ENCODE measurements around the gene GMDS.

GMDS gene

DNA sequence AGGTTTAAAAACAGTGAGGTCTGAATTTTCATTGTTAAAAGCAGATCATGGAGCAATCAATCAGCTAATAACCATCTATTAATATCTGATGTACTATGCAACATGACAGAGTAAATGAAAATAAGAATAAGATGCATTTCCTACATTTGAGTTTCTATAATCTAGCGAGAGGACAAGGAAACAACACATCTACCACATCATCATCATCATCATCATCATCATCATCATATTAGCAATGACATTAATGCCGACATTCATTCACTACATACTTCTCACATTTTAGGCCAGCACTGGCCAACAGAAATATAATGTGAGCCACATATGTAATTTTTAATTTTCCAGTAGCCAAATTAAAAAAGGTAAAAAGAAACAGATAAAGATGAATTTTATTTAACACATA, 110.0 kb downstream of the GMDS start:
- ATAC-seq: no peak
- TF ChIP-seq CSDC2 (CRISPR knock-in tag; IDR thresholded peaks at IDR 0.05) (no peak), BACH2 (CRISPR knock-in tag; IDR thresholded peaks at IDR 0.05; ENCODE audit: borderline replicate concordance) (no peak), OSR1 (CRISPR knock-in tag; IDR thresholded peaks at IDR 0.05) (no peak), ZC3H10 (CRISPR knock-in tag; IDR thresholded peaks at IDR 0.05) (no peak), GLIS3 (CRISPR knock-in tag; IDR thresholded peaks at IDR 0.05) (no peak), RARB (CRISPR knock-in tag; IDR thresholded peaks at IDR 0.05) (no peak), ARNTL (CRISPR knock-in tag; IDR thresholded peaks at IDR 0.05; ENCODE audit: borderline replicate concordance, low read depth) (no peak), ZNF565 (CRISPR knock-in tag; conservative IDR thresholded peaks at IDR 0.05; ENCODE audit: low read depth) (no peak), ESRRG (CRISPR knock-in tag; IDR thresholded peaks at IDR 0.05) (no peak), ZNF70 (CRISPR knock-in tag; IDR thresholded peaks at IDR 0.05) (no peak), SNAI2 (CRISPR knock-in tag; IDR thresholded peaks at IDR 0.05) (no peak), ZNF8 (CRISPR knock-in tag; IDR thresholded peaks at IDR 0.05) (no peak), PPARA (CRISPR knock-in tag; IDR thresholded peaks at IDR 0.05; ENCODE audit: borderline replicate concordance) (no peak), TCF4 (CRISPR knock-in tag; IDR thresholded peaks at IDR 0.05; ENCODE audit: borderline replicate concordance) (no peak), ZFP3 (CRISPR knock-in tag; IDR thresholded peaks at IDR 0.05) (no peak)
- TF ChIP-seq, protein P1, sequence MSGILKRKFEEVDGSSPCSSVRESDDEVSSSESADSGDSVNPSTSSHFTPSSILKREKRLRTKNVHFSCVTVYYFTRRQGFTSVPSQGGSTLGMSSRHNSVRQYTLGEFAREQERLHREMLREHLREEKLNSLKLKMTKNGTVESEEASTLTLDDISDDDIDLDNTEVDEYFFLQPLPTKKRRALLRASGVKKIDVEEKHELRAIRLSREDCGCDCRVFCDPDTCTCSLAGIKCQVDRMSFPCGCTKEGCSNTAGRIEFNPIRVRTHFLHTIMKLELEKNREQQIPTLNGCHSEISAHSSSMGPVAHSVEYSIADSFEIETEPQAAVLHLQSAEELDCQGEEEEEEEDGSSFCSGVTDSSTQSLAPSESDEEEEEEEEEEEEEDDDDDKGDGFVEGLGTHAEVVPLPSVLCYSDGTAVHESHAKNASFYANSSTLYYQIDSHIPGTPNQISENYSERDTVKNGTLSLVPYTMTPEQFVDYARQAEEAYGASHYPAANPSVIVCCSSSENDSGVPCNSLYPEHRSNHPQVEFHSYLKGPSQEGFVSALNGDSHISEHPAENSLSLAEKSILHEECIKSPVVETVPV (CRISPR knock-in tag; IDR thresholded peaks at IDR 0.05): no peak
- TF ChIP-seq, protein P2, sequence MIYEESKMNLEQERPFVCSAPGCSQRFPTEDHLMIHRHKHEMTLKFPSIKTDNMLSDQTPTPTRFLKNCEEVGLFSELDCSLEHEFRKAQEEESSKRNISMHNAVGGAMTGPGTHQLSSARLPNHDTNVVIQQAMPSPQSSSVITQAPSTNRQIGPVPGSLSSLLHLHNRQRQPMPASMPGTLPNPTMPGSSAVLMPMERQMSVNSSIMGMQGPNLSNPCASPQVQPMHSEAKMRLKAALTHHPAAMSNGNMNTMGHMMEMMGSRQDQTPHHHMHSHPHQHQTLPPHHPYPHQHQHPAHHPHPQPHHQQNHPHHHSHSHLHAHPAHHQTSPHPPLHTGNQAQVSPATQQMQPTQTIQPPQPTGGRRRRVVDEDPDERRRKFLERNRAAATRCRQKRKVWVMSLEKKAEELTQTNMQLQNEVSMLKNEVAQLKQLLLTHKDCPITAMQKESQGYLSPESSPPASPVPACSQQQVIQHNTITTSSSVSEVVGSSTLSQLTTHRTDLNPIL (CRISPR knock-in tag; IDR thresholded peaks at IDR 0.05; ENCODE audit: low read depth): no peak
- TF ChIP-seq, protein P3, sequence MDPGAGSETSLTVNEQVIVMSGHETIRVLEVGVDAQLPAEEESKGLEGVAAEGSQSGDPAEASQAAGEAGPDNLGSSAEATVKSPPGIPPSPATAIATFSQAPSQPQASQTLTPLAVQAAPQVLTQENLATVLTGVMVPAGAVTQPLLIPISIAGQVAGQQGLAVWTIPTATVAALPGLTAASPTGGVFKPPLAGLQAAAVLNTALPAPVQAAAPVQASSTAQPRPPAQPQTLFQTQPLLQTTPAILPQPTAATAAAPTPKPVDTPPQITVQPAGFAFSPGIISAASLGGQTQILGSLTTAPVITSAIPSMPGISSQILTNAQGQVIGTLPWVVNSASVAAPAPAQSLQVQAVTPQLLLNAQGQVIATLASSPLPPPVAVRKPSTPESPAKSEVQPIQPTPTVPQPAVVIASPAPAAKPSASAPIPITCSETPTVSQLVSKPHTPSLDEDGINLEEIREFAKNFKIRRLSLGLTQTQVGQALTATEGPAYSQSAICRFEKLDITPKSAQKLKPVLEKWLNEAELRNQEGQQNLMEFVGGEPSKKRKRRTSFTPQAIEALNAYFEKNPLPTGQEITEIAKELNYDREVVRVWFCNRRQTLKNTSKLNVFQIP (CRISPR knock-in tag; IDR thresholded peaks at IDR 0.05; ENCODE audit: borderline replicate concordance, low read depth): no peak

DNA sequence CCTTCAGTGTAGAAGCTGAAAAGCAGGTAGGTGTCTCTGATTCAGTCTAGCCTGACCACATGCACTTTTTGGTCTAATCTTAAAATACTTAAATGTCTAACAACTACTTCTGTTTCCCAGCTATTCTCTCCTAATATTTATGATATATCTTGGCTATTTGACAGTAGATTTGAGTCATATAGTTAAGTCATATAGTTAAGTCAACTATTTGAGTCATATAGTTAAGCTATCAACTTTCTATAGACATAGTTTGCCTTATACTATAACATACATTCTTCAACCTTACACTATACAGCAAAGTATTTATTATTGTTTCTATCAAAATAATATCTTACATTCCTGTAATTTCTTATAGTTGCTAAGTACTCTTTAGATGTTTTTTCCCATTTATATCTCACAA, 110.9 kb downstream of the GMDS start:
- no peak for ATAC-seq
- TF ChIP-seq SNAI2 (CRISPR knock-in tag; IDR thresholded peaks at IDR 0.05): no peak
- no peak for TF ChIP-seq BACH2 (CRISPR knock-in tag; IDR thresholded peaks at IDR 0.05; ENCODE audit: borderline replicate concordance)
- no peak for TF ChIP-seq PPARA (CRISPR knock-in tag; IDR thresholded peaks at IDR 0.05; ENCODE audit: borderline replicate concordance)
- TF ChIP-seq ZNF565 (CRISPR knock-in tag; conservative IDR thresholded peaks at IDR 0.05; ENCODE audit: low read depth): no peak
- TF ChIP-seq, protein P3 (CRISPR knock-in tag; IDR thresholded peaks at IDR 0.05; ENCODE audit: borderline replicate concordance, low read depth): no peak
- TF ChIP-seq RARB (CRISPR knock-in tag; IDR thresholded peaks at IDR 0.05): no peak
- TF ChIP-seq CSDC2 (CRISPR knock-in tag; IDR thresholded peaks at IDR 0.05): no peak
- TF ChIP-seq GLIS3 (CRISPR knock-in tag; IDR thresholded peaks at IDR 0.05): no peak
- no peak for TF ChIP-seq ZFP3 (CRISPR knock-in tag; IDR thresholded peaks at IDR 0.05)
- no peak for TF ChIP-seq ESRRG (CRISPR knock-in tag; IDR thresholded peaks at IDR 0.05)

DNA sequence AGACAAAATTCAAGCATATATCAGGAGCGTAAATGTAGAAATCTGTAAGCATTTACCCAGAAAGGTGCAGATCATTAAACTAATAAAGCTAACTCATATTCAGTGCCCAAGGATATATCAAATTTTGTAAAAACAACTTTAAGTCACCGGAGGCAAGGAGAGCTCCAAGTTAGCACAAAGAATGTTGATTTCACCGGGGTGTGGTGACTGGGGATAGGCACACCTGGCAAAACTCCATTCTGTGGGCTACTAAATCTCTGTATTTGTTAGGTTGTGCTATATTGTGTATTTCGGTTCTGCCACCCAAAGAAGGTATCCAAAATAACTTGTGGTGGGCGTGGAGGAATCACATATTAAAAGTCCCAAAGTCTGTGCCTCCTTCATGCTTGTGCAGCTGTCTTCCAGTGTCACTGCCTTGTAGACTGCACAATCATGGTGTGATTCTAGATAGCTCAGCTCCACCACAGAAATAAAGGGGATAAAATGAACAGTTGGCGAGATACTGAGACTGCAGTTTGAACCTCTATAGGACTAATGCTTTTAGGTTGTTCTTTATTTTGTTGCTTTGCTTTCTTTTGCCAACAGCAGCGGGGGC, 111.6 kb downstream of the GMDS start:
- ATAC-seq: no peak
- TF ChIP-seq ESRRG (CRISPR knock-in tag; IDR thresholded peaks at IDR 0.05): no peak
- no peak for TF ChIP-seq CSDC2 (CRISPR knock-in tag; IDR thresholded peaks at IDR 0.05)
- no peak for TF ChIP-seq OSR1 (CRISPR knock-in tag; IDR thresholded peaks at IDR 0.05)
- no peak for TF ChIP-seq ZNF8 (CRISPR knock-in tag; IDR thresholded peaks at IDR 0.05)
- TF ChIP-seq ZFP30 (CRISPR knock-in tag; IDR thresholded peaks at IDR 0.05): no peak
- TF ChIP-seq ISL1 (CRISPR knock-in tag; IDR thresholded peaks at IDR 0.05): no peak
- TF ChIP-seq, protein P1 (CRISPR knock-in tag; IDR thresholded peaks at IDR 0.05): no peak
- TF ChIP-seq, protein P4, sequence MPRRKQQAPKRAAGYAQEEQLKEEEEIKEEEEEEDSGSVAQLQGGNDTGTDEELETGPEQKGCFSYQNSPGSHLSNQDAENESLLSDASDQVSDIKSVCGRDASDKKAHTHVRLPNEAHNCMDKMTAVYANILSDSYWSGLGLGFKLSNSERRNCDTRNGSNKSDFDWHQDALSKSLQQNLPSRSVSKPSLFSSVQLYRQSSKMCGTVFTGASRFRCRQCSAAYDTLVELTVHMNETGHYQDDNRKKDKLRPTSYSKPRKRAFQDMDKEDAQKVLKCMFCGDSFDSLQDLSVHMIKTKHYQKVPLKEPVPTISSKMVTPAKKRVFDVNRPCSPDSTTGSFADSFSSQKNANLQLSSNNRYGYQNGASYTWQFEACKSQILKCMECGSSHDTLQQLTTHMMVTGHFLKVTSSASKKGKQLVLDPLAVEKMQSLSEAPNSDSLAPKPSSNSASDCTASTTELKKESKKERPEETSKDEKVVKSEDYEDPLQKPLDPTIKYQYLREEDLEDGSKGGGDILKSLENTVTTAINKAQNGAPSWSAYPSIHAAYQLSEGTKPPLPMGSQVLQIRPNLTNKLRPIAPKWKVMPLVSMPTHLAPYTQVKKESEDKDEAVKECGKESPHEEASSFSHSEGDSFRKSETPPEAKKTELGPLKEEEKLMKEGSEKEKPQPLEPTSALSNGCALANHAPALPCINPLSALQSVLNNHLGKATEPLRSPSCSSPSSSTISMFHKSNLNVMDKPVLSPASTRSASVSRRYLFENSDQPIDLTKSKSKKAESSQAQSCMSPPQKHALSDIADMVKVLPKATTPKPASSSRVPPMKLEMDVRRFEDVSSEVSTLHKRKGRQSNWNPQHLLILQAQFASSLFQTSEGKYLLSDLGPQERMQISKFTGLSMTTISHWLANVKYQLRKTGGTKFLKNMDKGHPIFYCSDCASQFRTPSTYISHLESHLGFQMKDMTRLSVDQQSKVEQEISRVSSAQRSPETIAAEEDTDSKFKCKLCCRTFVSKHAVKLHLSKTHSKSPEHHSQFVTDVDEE (CRISPR knock-in tag; IDR thresholded peaks at IDR 0.05): no peak
- TF ChIP-seq ZNF565 (CRISPR knock-in tag; conservative IDR thresholded peaks at IDR 0.05; ENCODE audit: low read depth): no peak
- TF ChIP-seq SNAI2 (CRISPR knock-in tag; IDR thresholded peaks at IDR 0.05): no peak
- no peak for TF ChIP-seq ZFP3 (CRISPR knock-in tag; IDR thresholded peaks at IDR 0.05)
- no peak for TF ChIP-seq TOX (CRISPR knock-in tag; IDR thresholded peaks at IDR 0.05; ENCODE audit: borderline replicate concordance)
- TF ChIP-seq, protein P3 (CRISPR knock-in tag; IDR thresholded peaks at IDR 0.05; ENCODE audit: borderline replicate concordance, low read depth): no peak
- no peak for TF ChIP-seq ZNF70 (CRISPR knock-in tag; IDR thresholded peaks at IDR 0.05)
- no peak for TF ChIP-seq PPARA (CRISPR knock-in tag; IDR thresholded peaks at IDR 0.05; ENCODE audit: borderline replicate concordance)
- no peak for TF ChIP-seq ARNTL (CRISPR knock-in tag; IDR thresholded peaks at IDR 0.05; ENCODE audit: borderline replicate concordance, low read depth)

All from SK-N-SH treated with all-trans-retinoic acid at 6 μM for 48 hours (cell line).